Stimulated activated CD4-positive, alpha-beta T cell treated with anti-CD3 and anti-CD28 coated beads, Interleukin-2, amount 100 ng/mL, for 4 hours (primary cell): Measurements from ENCODE around the gene ZNF782.
"Not testable (repeated sequence)": the region's sequence is repeated elsewhere in the genome, so short reads cannot be mapped to it uniquely, and the experiment has no call there.

Experiments
- DNase-seq: peaks from one replicate; pipeline ENCODE4 v3.0.0-alpha.2; 2020; ENCODE audit warnings: low read depth

The ZNF782 gene

GRCh38 chr9:96852676-96853075, 1.6 kb downstream of the ZNF782 start:
- no peak for DNase-seq

DNA sequence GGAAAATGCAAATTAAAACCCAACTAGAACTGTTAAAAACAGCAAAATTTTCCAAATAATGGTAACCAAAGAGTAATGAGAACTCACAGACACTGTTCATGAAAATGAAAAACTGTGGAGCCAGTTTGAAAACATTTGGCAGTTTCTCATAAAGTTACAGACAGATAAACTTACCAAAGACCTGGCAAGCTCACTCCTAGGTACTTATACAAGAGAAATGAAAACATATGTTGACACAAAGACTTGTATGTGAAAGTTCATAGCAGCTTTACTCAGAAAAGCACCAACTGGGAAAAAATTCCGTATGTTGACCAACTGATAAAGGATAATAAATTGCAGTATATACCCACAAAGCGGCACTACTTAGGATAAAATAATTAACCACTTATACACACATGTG, 10.3 kb downstream of the ZNF782 start:
- no peak for DNase-seq

DNA sequence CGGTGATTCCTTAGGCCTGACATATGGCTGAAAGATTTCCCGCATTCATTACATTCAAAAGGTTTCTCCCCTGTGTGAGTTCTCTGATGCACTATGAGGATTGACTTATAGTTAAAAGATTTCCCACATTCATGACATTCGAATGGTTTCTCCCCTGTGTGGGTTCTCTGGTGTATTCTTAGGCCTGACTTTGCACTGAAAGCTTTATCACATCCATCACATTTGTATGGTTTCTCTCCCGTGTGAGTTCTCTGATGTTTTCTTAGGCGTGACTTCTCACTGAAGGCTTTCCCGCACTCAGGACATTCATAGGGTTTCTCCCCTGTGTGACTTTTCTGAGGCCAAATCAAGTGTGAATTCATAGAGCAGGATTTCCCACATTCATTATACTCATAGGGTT, 35.8 kb downstream of the ZNF782 start:
- DNase-seq: no peak

GRCh38 chr9:96817973-96818372, 36.3 kb downstream of the ZNF782 start:
- no peak for DNase-seq

DNA sequence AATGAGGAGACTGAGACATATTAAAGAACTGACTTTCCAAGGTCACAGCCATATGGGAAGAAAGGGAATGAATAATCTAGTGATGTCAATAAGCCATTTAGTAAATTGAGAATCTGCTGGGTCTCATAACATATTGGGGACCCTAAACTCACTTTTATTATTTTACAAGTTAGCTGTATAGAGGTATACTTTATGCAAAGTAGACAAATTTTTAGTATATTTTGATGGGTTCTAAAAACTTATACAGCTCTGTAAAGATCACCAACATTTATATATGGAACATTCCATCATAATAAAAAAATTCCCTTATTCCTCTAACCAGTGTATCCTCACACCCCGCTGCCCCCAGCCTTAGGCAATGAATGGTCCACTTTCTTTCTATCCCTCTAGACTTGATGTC, 40.7 kb downstream of the ZNF782 start:
- no peak for DNase-seq

- DNase-seq: not testable (repeated sequence)
Observed at GRCh38 chr9:96798959-96799358, 55.4 kb downstream of the ZNF782 start.

GRCh38 chr9:96784021-96784420, 70.3 kb downstream of the ZNF782 start:
- DNase-seq: no peak

GRCh38 chr9:96782235-96782634, 72.1 kb downstream of the ZNF782 start:
- DNase-seq: no peak

DNA sequence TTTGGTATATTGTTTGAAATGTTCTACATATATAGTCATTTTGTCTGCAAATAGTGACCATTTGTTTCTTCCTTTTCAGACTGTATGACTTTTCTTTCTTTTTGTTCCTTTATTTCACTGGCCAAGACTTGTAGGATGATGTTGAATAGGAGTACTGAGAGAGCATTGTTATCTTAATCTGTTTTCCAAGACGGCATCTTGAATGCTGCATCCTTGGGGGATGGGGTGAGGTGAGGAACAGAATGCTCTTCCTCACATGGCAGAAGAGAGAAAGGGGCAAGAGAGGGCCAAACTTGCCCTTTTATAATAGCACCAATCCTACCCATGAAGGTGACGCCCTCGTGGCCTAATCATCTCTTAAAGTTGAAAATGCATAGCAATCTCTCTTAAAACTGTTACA, 72.8 kb downstream of the ZNF782 start:
- DNase-seq: no peak

DNA sequence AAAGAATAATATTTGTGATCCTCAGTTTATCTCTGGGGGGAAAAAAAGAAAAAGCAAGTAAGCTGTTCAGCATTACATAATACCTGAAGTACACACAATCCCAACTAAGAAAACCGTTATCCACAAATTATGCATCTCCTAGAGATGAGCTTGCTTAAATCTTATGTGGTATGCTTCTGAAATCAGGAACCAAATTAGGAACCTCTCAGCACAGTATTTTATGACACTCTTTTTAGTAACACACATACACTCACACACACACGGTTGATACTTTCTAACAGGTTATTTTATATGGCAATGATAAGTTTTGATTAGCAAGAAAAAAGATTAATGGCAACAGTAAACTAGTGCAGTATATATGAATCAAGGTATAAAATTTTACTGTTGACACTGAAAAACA, 75.2 kb downstream of the ZNF782 start:
- DNase-seq: no peak

DNA sequence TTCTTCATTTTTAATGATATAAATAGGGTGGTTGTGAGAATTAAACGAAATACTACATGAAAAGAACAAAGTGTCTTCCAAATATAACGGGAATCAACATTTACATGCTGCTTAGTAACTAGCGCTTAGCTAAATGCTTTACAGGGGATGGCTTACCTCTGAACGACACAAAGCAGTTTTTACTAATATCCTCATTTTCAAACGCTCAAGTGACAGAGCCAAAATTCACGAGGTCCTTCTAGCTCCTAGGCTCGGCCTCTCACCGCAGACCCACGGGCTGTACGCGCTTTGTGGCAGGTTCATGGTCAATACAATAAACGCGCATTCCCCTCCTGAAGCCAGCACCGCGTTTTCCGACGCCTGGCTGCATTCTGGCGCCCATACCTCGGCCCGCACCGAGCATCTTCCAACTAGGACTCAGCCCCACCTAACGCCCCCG, 76.9 kb downstream of the ZNF782 start:
- DNase-seq: no peak

DNA sequence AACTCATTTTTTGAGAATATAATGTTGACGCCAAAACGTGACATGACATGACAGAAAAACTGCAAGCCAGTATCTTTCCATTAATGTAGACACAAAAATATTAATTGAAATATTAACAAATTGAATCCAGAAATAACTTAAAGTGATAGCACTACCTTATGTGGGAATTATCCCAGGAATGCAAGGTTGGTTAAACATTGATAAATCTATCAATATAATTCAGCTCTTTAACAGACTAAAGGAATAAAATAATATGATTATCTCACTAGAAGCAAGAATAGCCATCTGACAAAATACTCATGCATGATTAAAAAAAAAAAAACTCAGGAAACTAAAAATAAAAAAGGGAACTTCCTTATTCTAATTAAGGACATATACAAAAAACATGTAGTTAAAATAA, 83.2 kb downstream of the ZNF782 start:
- DNase-seq: no peak

GRCh38 chr9:96769989-96770388, 84.3 kb downstream of the ZNF782 start:
- no peak for DNase-seq
